PC-9 (cell line): ENCODE data around the gene RNF130. TPM values are rescaled to one million over a fixed set of nuclear protein-coding genes. Genes with fewer than 3 reads are reported as not detected.

ENCODE experiments used
- BruUV-seq: library from RNA; stranded (reverse); fragments of 400-500 nt; replicated peaks from 2 replicates; lab custom pipeline; 2021; lab: Mats Ljungman, UMichigan
- CTCF ChIA-PET: fragments of 300-600 bp; sonication (Branson Sonifier 250); formaldehyde crosslinking; loops from one replicate; lab custom pipeline; 2022; ENCODE audit warnings: antibody characterized with exemption; lab: Charles Lee
- POLR2A ChIA-PET: fragments of 300-600 bp; sonication (Branson Sonifier 250); formaldehyde crosslinking; loops from one replicate; lab custom pipeline; 2022; ENCODE audit warnings: antibody characterized with exemption; ENCODE audit not compliant: unreplicated experiment; lab: Charles Lee
- DNase-seq, 2 experiments: peaks; one replicate each; pipeline versions ENCODE4 v3.0.0 to v3.0.0-alpha.2; 2015 to 2022; ENCODE audit warnings: mixed read lengths in 1 of 2
- H2AFZ ChIP-seq: fragments of 200-600 bp; sonication (generic); 2 replicates; pipeline ENCODE4 v1.8.1; 2017; ENCODE audit warnings: antibody characterized with exemption
- H3F3A ChIP-seq: fragments of 200-600 bp; sonication (generic); 2 replicates; pipeline ENCODE4 v1.8.1; 2017; ENCODE audit warnings: antibody characterized with exemption, mild to moderate bottlenecking, low read depth; ENCODE audit not compliant: insufficient read depth
- H3K27ac ChIP-seq: fragments of 200-600 bp; sonication (generic); 2 replicates; pipeline ENCODE4 v1.6.1; 2016; ENCODE audit warnings: mixed run types
- H3K27me3 ChIP-seq: fragments of 200-600 bp; sonication (generic); 2 replicates; pipeline ENCODE4 v1.6.1; 2016; ENCODE audit warnings: low read depth, mixed run types; ENCODE audit not compliant: insufficient read depth
- H3K36me3 ChIP-seq: fragments of 200-600 bp; sonication (generic); 2 replicates; pipeline ENCODE4 v1.6.1; 2016; ENCODE audit warnings: low read depth, mixed run types
- H3K4me1 ChIP-seq: fragments of 200-600 bp; sonication (generic); replicated peaks from 2 replicates; pipeline ENCODE4 v1.6.1; 2016; ENCODE audit warnings: mixed run types; ENCODE audit not compliant: insufficient read depth
- H3K4me2 ChIP-seq: fragments of 200-600 bp; sonication (generic); 2 replicates; pipeline ENCODE4 v1.6.1; 2017; ENCODE audit warnings: mixed run types
- H3K4me3 ChIP-seq: fragments of 200-600 bp; sonication (generic); 2 replicates; pipeline ENCODE4 v1.6.1; 2016; ENCODE audit warnings: mixed run types
- H3K79me2 ChIP-seq: fragments of 200-600 bp; sonication (generic); 2 replicates; pipeline ENCODE4 v1.6.1; 2017; ENCODE audit warnings: low read depth, mixed run types
- H3K9me2 ChIP-seq: fragments of 200-600 bp; sonication (generic); 2 replicates; pipeline ENCODE4 v1.8.1; 2017; ENCODE audit warnings: mild to moderate bottlenecking; ENCODE audit not compliant: insufficient read depth
- H3K9me3 ChIP-seq: fragments of 200-600 bp; sonication (generic); 2 replicates; pipeline ENCODE4 v1.8.1; 2016; ENCODE audit warnings: low read depth; ENCODE audit not compliant: insufficient read depth
- H4K20me1 ChIP-seq: fragments of 200-600 bp; sonication (generic); 2 replicates; pipeline ENCODE4 v1.8.1; 2017; ENCODE audit not compliant: insufficient read depth
- CTCF ChIP-seq: fragments of 200-600 bp; sonication (generic); conservative IDR thresholded peaks from 2 replicates; pipeline ENCODE4 v1.6.1; 2017; ENCODE audit warnings: mixed run types, antibody characterized with exemption, mild to moderate bottlenecking, moderate library complexity
- EZH2 ChIP-seq: fragments of 200-600 bp; sonication (generic); IDR thresholded peaks from 2 replicates; pipeline ENCODE4 v1.8.0; 2017; ENCODE audit warnings: antibody characterized with exemption, low read depth
- intact Hi-C: fragments of 100-400 bp; cut with micrococcal nuclease; formaldehyde crosslinking; loops from one replicate; pipeline ENCODE4 v1.10.0; 2022; ENCODE audit not compliant: unreplicated experiment
- total RNA-seq: library from RNA; stranded (reverse); gene quantifications from 2 replicates; pipeline ENCODE4 v1.2.3, GENCODE V29; 2021

The RNF130 gene
- total RNA-seq, 1 experiment from 2014 or later: 49.6 TPM

DNA sequence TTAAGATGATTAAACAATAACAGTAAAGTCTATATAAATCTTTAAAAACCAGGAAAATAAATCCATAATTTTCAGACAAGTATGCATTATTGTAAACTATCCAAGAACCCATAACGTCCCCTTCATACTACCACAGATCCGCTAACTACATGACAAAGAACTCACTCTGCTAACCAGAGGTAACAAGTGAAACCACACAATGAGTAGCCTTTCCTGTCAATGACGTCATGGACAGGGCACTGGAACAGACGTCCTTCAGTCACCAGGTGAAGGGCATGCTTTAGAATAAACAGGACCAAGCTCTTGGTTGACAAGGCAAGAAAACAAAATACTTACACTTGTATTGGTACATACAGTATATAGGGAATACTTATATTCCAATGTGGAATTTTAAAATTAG, 45.2 kb downstream of the RNF130 start:
- no TSS peak for BruUV-seq
- CTCF ChIA-PET: no interaction called here
- Histone ChIP-seq H3K36me3 (no peaks in the 10 kb centered on the region), H4K20me1 (no peaks in the 10 kb centered on the region), H3K27me3 (no peaks in the 10 kb centered on the region), H3K79me2 (no peaks in the 10 kb centered on the region), H3K4me1 (no peaks in the 10 kb centered on the region), H2AFZ (no peak overlapping the region), H3F3A (no peaks in the 10 kb centered on the region), H3K27ac (no peak overlapping the region), H3K4me2 (no peak overlapping the region), H3K4me3 (no peak overlapping the region), H3K9me2 (no peaks in the 10 kb centered on the region), H3K9me3 (no peaks in the 10 kb centered on the region)
- DNase-seq: no peak
- no peak for TF ChIP-seq EZH2
- TF ChIP-seq CTCF: no peak
- intact Hi-C loops: no loop called here
- POLR2A ChIA-PET: no interaction called here

GRCh38 chr5:180021900-180022299, 49.7 kb downstream of the RNF130 start:
- Histone ChIP-seq H3K4me1 (no peaks in the 10 kb centered on the region), H3K27me3 (no peaks in the 10 kb centered on the region), H3K4me3 (no peak overlapping the region), H3K9me2 (no peaks in the 10 kb centered on the region), H3K27ac (no peak overlapping the region), H3K9me3 (no peaks in the 10 kb centered on the region), H4K20me1 (no peaks in the 10 kb centered on the region), H3K79me2 (no peaks in the 10 kb centered on the region), H2AFZ (no peak overlapping the region), H3K4me2 (no peak overlapping the region), H3K36me3 (no peaks in the 10 kb centered on the region), H3F3A (no peaks in the 10 kb centered on the region)
- no peak for TF ChIP-seq CTCF
- TF ChIP-seq EZH2: no peak
- DNase-seq: no peak
- BruUV-seq: no TSS peak
- intact Hi-C loops: no loop called here
- POLR2A ChIA-PET: no interaction called here
- CTCF ChIA-PET: no interaction called here

GRCh38 chr5:180020176-180020575, 51.4 kb downstream of the RNF130 start:
- Histone ChIP-seq H3K4me3 (no peak overlapping the region), H3K9me2 (no peaks in the 10 kb centered on the region), H3K36me3 (no peaks in the 10 kb centered on the region), H2AFZ (no peak overlapping the region), H3K79me2 (no peaks in the 10 kb centered on the region), H3K27ac (no peak overlapping the region), H3K4me1 (no peaks in the 10 kb centered on the region), H3F3A (no peaks in the 10 kb centered on the region), H3K27me3 (no peaks in the 10 kb centered on the region), H3K9me3 (no peaks in the 10 kb centered on the region), H3K4me2 (no peak overlapping the region), H4K20me1 (no peaks in the 10 kb centered on the region)
- ChIA-PET POLR2A (no interaction called here), CTCF (interaction anchor here (0.6 kb wide), 1 partner anchor 19 kb away, joined by 4 read pairs; no protein-coding TSS in a partner anchor)
- intact Hi-C loops: no loop called here
- no peak for TF ChIP-seq CTCF
- no peak for TF ChIP-seq EZH2
- BruUV-seq: no TSS peak
- no peak for DNase-seq
